ENCODE measurements around the gene IGSF6. TPM values are rescaled to one million over a fixed set of nuclear protein-coding genes. Genes with fewer than 3 reads are reported as not detected.

Gene IGSF6
- total and polyA plus RNA-seq, 2 of the 8 experiments (the other 6 are each of a cell fraction or from before 2014, with no cell fraction given) = not detected

- Histone ChIP-seq H2BK120ac (replicated peaks; ENCODE audit: low read depth, low read length) (no peak overlapping the region), H3K36me3 (ENCODE audit: control insufficient read depth in 2 of 4, insufficient read depth in 4 of 4, low read length in 3 of 4) (peaks cover 0 to 42% (median 23%) of the 10 kb centered on the region in 4 experiments; a peak in 5 of 8 replicates), H3K27me3 (replicated peaks in 1 of 4; ENCODE audit: control insufficient read depth in 3 of 4, extremely low read depth in 1 of 4, insufficient read depth in 3 of 4, low read length in 3 of 4) (no peaks in the 10 kb centered on the region), H3K27ac (ENCODE audit: low read depth, low read length) (no peak overlapping the region), H2AK5ac (ENCODE audit: low read depth, low read length) (no peak overlapping the region), H3K18ac (ENCODE audit: extremely low read depth, low read length) (no peak overlapping the region), H4K20me1 (replicated peaks in 1 of 2; ENCODE audit: control insufficient read depth in 1 of 2, insufficient read depth in 2 of 2, low read length in 2 of 2) (no peaks in the 10 kb centered on the region), H4K8ac (ENCODE audit: extremely low read depth, insufficient read depth, low read length) (no peak overlapping the region), H3K79me2 (ENCODE audit: control insufficient read depth in 1 of 2, insufficient read depth in 2 of 2, low read length in 2 of 2) (no peaks in the 10 kb centered on the region), H4K91ac (replicated peaks; ENCODE audit: insufficient read length, low read length) (no peak overlapping the region), H3K23me2 (ENCODE audit: low read depth, low read length) (no peaks in the 10 kb centered on the region), H3K4me2 (ENCODE audit: insufficient read depth in 1 of 2, low read depth in 2 of 2, low read length in 2 of 2) (no peak overlapping the region), H3K23ac (ENCODE audit: insufficient read length) (no peak overlapping the region), H2BK12ac (ENCODE audit: low read depth, low read length) (no peak overlapping the region), H4K5ac (ENCODE audit: insufficient read length, low read depth, low read length) (no peak overlapping the region), H2BK20ac (ENCODE audit: low read length) (no peak overlapping the region), H2AFZ (ENCODE audit: low read length) (no peak overlapping the region), H3K9me3 (ENCODE audit: insufficient read depth in 2 of 2, low read depth in 1 of 2, low read length in 1 of 2) (peaks cover 0 to 6% of the 10 kb centered on the region in 2 experiments; a peak in 1 of 4 replicates), H3K9ac (replicated peaks in 1 of 4; ENCODE audit: extremely low read depth in 1 of 4, low read depth in 3 of 4, low read length in 3 of 4) (no peak overlapping the region), H2BK15ac (ENCODE audit: low read length) (no peak overlapping the region), H3K4ac (replicated peaks; ENCODE audit: insufficient read length, low read depth, low read length) (no peak overlapping the region), H3K14ac (ENCODE audit: insufficient read length) (no peak overlapping the region), H3K56ac (replicated peaks; ENCODE audit: insufficient read length, low read depth, low read length) (no peak overlapping the region), H2BK5ac (ENCODE audit: low read depth, low read length) (no peak overlapping the region), H3K4me1 (replicated peaks in 1 of 4; ENCODE audit: control insufficient read depth in 3 of 4, insufficient read depth in 4 of 4, low read length in 3 of 4) (no peaks in the 10 kb centered on the region), H3K79me1 (ENCODE audit: low read depth, low read length) (no peaks in the 10 kb centered on the region), H3K4me3 (ENCODE audit: extremely low read depth in 1 of 4, insufficient read depth in 2 of 4, low read depth in 3 of 4, low read length in 4 of 4) (no peak overlapping the region)
- FAIRE-seq (no peak), DNase-seq (ENCODE audit: low read depth in 1 of 2, low spot score in 2 of 2) (no peak)
- POLR2A ChIA-PET (ENCODE audit: partially characterized antibody) = interaction anchor here (0.7 kb wide), 1 partner anchor 9 kb away, joined by 4 read pairs; no protein-coding TSS in a partner anchor
- 97% methylated on average over 6 of the region's 6 CpGs; no CpG with 5 or more reads in 1 of the 2 experiments for WGBS, 2 experiments (ENCODE audit: extremely low coverage in 1 of 2, insufficient coverage in 1 of 2, insufficient read length in 1 of 2, insufficient replicate concordance in 2 of 2, low coverage in 1 of 2, low lambda C conversion rate in 2 of 2, missing lambda C conversion rate in 1 of 2)
- TF ChIP-seq JUND (IDR thresholded peaks at IDR 0.05; ENCODE audit: low read length) = no peak
- no peak for TF ChIP-seq TAF1 (IDR thresholded peaks at IDR 0.05; ENCODE audit: low read depth, low read length)
- no peak for TF ChIP-seq POU5F1 (IDR thresholded peaks at IDR 0.05; ENCODE audit: low read depth, low read length)
- TF ChIP-seq HDAC2 (IDR thresholded peaks at IDR 0.05; ENCODE audit: borderline replicate concordance in 1 of 2, low read depth in 2 of 2, low read length in 2 of 2) = no peak
- TF ChIP-seq SIRT6 (IDR thresholded peaks at IDR 0.05; ENCODE audit: low read length) = no peak
- no peak for TF ChIP-seq NRF1 (IDR thresholded peaks at IDR 0.05; ENCODE audit: low read depth, low read length)
- TF ChIP-seq RAD21 (IDR thresholded peaks at IDR 0.05 in 1 of 2, conservative IDR thresholded peaks at IDR 0.05 in 1 of 2; ENCODE audit: low read depth in 2 of 2, low read length in 2 of 2) = no peak
- no peak for TF ChIP-seq GTF2F1 (IDR thresholded peaks at IDR 0.05; ENCODE audit: borderline replicate concordance, low read depth, low read length)
- CTCF ChIA-PET (ENCODE audit: partially characterized antibody) = interaction anchor here (0.5 to 0.9 kb wide), 3 partner anchors 42 to 54 kb away, joined by 3 to 4 read pairs (median 3); no protein-coding TSS in a partner anchor
Observed at GRCh38 chr16:21626659-21627277, 25.6 kb downstream of the IGSF6 start.
